HFFc6 (cell line): ENCODE data around the gene SLC7A8. TPM values are rescaled to one million over a fixed set of nuclear protein-coding genes. Genes with fewer than 3 reads are reported as not detected.

Experiments used
- DNase-seq: peaks from one replicate; pipeline ENCODE4 v3.0.0-alpha.2; 2018
- H3K27ac Mint-ChIP-seq: 2 replicates; pipeline ENCODE4 v1.8.0; 2020; ENCODE audit warnings: mild to moderate bottlenecking, mixed read lengths
- H3K27me3 Mint-ChIP-seq: 2 replicates; pipeline ENCODE4 v1.8.0; 2021; ENCODE audit warnings: mild to moderate bottlenecking, moderate library complexity, mixed read lengths; ENCODE audit not compliant: insufficient read depth
- H3K36me3 Mint-ChIP-seq: 2 replicates; pipeline ENCODE4 v1.8.0; 2021; ENCODE audit warnings: low read depth, mixed read lengths
- H3K4me1 Mint-ChIP-seq: 2 replicates; pipeline ENCODE4 v1.8.0; 2020; ENCODE audit warnings: low read depth, mixed read lengths
- H3K4me3 Mint-ChIP-seq: 2 replicates; pipeline ENCODE4 v1.8.0; 2020; ENCODE audit warnings: mild to moderate bottlenecking, moderate library complexity, mixed read lengths
- H3K9me3 Mint-ChIP-seq: 2 replicates; pipeline ENCODE4 v1.8.0; 2020; ENCODE audit warnings: mild to moderate bottlenecking, mixed read lengths
- CTCF ChIP-seq: fragments of 200-600 bp; sonication (generic); IDR thresholded peaks from 2 replicates; pipeline ENCODE4 v1.5.0; 2021; ENCODE audit warnings: antibody characterized with exemption, mild to moderate bottlenecking
- total RNA-seq, 6 experiments: library from RNA; stranded (reverse); fragmentation: NEBNext Ultra II Directional; extraction: Animal tissue kit (Norgen Biotek cat#: 25700); gene quantifications; 2 replicates in 1 of 6; 3 replicates in 5 of 6; pipeline ENCODE4 v1.2.3, GENCODE V29; 2021

Gene SLC7A8
- total RNA-seq, 6 experiments from 2014 or later: 13.0 to 24.2 (median 23.3) TPM

GRCh38 chr14:23102801-23103200 is 80.7 kb downstream of the SLC7A8 start:
- Mint-ChIP-seq H3K4me1 (peaks cover 14% of the 10 kb centered on the region), H3K36me3 (peaks cover 4% of the 10 kb centered on the region; the same call in 1 of the 2 replicates), H3K27me3 (no peaks in the 10 kb centered on the region; the same call in 1 of the 2 replicates), H3K27ac (no peak overlapping the region), H3K9me3 (no peaks in the 10 kb centered on the region), H3K4me3 (no peak overlapping the region)
- TF ChIP-seq CTCF: no peak
- no peak for DNase-seq

- Mint-ChIP-seq H3K27ac (no peak overlapping the region), H3K4me3 (no peak overlapping the region), H3K27me3 (no peaks in the 10 kb centered on the region; the same call in 1 of the 2 replicates), H3K4me1 (peaks cover 21% of the 10 kb centered on the region), H3K36me3 (peaks cover 4% of the 10 kb centered on the region; the same call in 1 of the 2 replicates), H3K9me3 (no peaks in the 10 kb centered on the region)
- no peak for DNase-seq
- TF ChIP-seq CTCF: no peak
These were observed 81.4 kb downstream of the SLC7A8 start for GRCh38 chr14:23101986-23102625.

GRCh38 chr14:23101213-23101970 is 82.1 kb downstream of the SLC7A8 start:
- Mint-ChIP-seq H3K36me3 (peaks cover 4% of the 10 kb centered on the region; the same call in 1 of the 2 replicates), H3K27ac (no peak overlapping the region), H3K4me1 (peaks cover 28% of the 10 kb centered on the region), H3K27me3 (no peaks in the 10 kb centered on the region; the same call in 1 of the 2 replicates), H3K9me3 (no peaks in the 10 kb centered on the region), H3K4me3 (no peak overlapping the region)
- DNase-seq: no peak
- TF ChIP-seq CTCF: no peak

- TF ChIP-seq CTCF: peak; percentile 17; the same call in 1 of the 2 replicates
- DNase-seq: no peak
- H3K36me3 Mint-ChIP-seq: peaks cover 4% of the 10 kb centered on the region; the same call in 1 of the 2 replicates
- no peaks in the 10 kb centered on the region; the same call in 1 of the 2 replicates for H3K27me3 Mint-ChIP-seq
- H3K4me1 Mint-ChIP-seq: peaks cover 16% of the 10 kb centered on the region
- H3K9me3 Mint-ChIP-seq: no peaks in the 10 kb centered on the region
- H3K27ac Mint-ChIP-seq: no peak overlapping the region
- no peak overlapping the region for H3K4me3 Mint-ChIP-seq
These were observed 84.1 kb downstream of the SLC7A8 start for GRCh38 chr14:23099212-23099861.

- Mint-ChIP-seq H3K9me3 (no peaks in the 10 kb centered on the region), H3K4me1 (peaks cover 22% of the 10 kb centered on the region), H3K27ac (peak overlapping the region; percentile 30; the same call in 1 of the 2 replicates), H3K4me3 (no peak overlapping the region), H3K36me3 (peaks cover 9% of the 10 kb centered on the region), H3K27me3 (no peaks in the 10 kb centered on the region)
- TF ChIP-seq CTCF: no peak
- no peak for DNase-seq
These were observed 85.7 kb downstream of the SLC7A8 start for GRCh38 chr14:23097786-23098185.
